Mesenchymal stem cell (in vitro differentiated cells and primary cell): ENCODE measurements around the gene ADPRHL1.
A peak's percentile ranks its signal among the peaks of the same experiment; 100 is the strongest.

Source experiments
- DNase-seq: peaks from one replicate; pipeline ENCODE4 v3.0.0-alpha.2; 2013
- H2AFZ ChIP-seq: one replicate; pipeline ENCODE4 v1.6.1; 2013; ENCODE audit warnings: low read depth, mild to moderate bottlenecking, control low read depth, inconsistent platforms, low read length, moderate library complexity
- H2AK5ac ChIP-seq: 2 replicates; pipeline ENCODE4 v1.6.1; 2013; ENCODE audit warnings: low read length, moderate library complexity, mild to moderate bottlenecking, inconsistent platforms; ENCODE audit not compliant: severe bottlenecking
- H2BK120ac ChIP-seq: one replicate; pipeline ENCODE4 v1.6.1; 2013; ENCODE audit warnings: low read depth, mild to moderate bottlenecking, inconsistent platforms, low read length, moderate library complexity
- H2BK12ac ChIP-seq, 2 experiments: one replicate each; pipeline ENCODE4 v1.6.1; 2013; ENCODE audit warnings: inconsistent platforms in 2 of 2, low read length in 2 of 2, mild to moderate bottlenecking in 2 of 2, moderate library complexity in 2 of 2, control low read depth in 1 of 2
- H2BK15ac ChIP-seq: one replicate; pipeline ENCODE4 v1.6.1; 2013; ENCODE audit warnings: mild to moderate bottlenecking, low read depth, inconsistent platforms; ENCODE audit not compliant: poor library complexity, severe bottlenecking
- H2BK5ac ChIP-seq: 2 replicates; pipeline ENCODE4 v1.6.1; 2013; ENCODE audit warnings: low read depth, mild to moderate bottlenecking, low read length, control low read depth, inconsistent platforms; ENCODE audit not compliant: poor library complexity, severe bottlenecking
- H3K14ac ChIP-seq, 2 experiments: one replicate each; pipeline ENCODE4 v1.6.1; 2013; ENCODE audit warnings: inconsistent platforms in 2 of 2, low read length in 2 of 2, control low read depth in 1 of 2, mild to moderate bottlenecking in 1 of 2, moderate library complexity in 1 of 2
- H3K18ac ChIP-seq, 2 experiments: one replicate each; pipeline ENCODE4 v1.6.1; 2013; ENCODE audit warnings: inconsistent platforms in 2 of 2, low read length in 2 of 2, control low read depth in 1 of 2, low read depth in 1 of 2, mild to moderate bottlenecking in 1 of 2
- H3K23ac ChIP-seq, 2 experiments: one replicate each; pipeline ENCODE4 v1.6.1; 2013; ENCODE audit warnings: inconsistent platforms in 2 of 2, low read length in 2 of 2, mild to moderate bottlenecking in 2 of 2, moderate library complexity in 2 of 2, control low read depth in 1 of 2
- H3K27ac ChIP-seq: 2 replicates; pipeline ENCODE4 v1.5.1; 2013; ENCODE audit warnings: mild to moderate bottlenecking, moderate library complexity, low read length, control low read depth, inconsistent platforms; ENCODE audit not compliant: poor library complexity, severe bottlenecking
- H3K27me3 ChIP-seq, 2 experiments: 2 replicates each; pipeline versions ENCODE4 v1.6.1 to v1.7.0; 2013; ENCODE audit warnings: low read length in 2 of 2, mild to moderate bottlenecking in 2 of 2, moderate library complexity in 2 of 2, control low read depth in 1 of 2, inconsistent platforms in 1 of 2; ENCODE audit not compliant: control insufficient read depth in 1 of 2, insufficient read depth in 1 of 2
- H3K36me3 ChIP-seq, 2 experiments: 2 replicates each; pipeline versions ENCODE4 v1.6.1 to v1.7.0; 2013; ENCODE audit warnings: low read length in 2 of 2, control low read depth in 1 of 2, inconsistent platforms in 1 of 2, low read depth in 1 of 2, mild to moderate bottlenecking in 1 of 2; ENCODE audit not compliant: insufficient read depth in 2 of 2, control insufficient read depth in 1 of 2
- H3K4ac ChIP-seq, 2 experiments: one replicate each; pipeline ENCODE4 v1.6.1; 2013; ENCODE audit warnings: inconsistent platforms in 2 of 2, low read length in 2 of 2, mild to moderate bottlenecking in 2 of 2, moderate library complexity in 2 of 2, control low read depth in 1 of 2, low read depth in 1 of 2
- H3K4me1 ChIP-seq: 2 replicates; pipeline ENCODE4 v1.6.1; 2013; ENCODE audit warnings: low read depth, low read length, control low read depth; ENCODE audit not compliant: control insufficient read depth, insufficient read depth
- H3K4me2 ChIP-seq: 2 replicates; pipeline ENCODE4 v1.6.1; 2013; ENCODE audit warnings: low read length, mild to moderate bottlenecking, inconsistent platforms; ENCODE audit not compliant: poor library complexity, severe bottlenecking
- H3K4me3 ChIP-seq, 2 experiments: 2 replicates each; pipeline versions ENCODE4 v1.5.1 to v1.7.0; 2013; ENCODE audit warnings: low read length in 2 of 2, mild to moderate bottlenecking in 2 of 2, control low read depth in 1 of 2, low read depth in 1 of 2; ENCODE audit not compliant: insufficient read depth in 1 of 2
- H3K79me1 ChIP-seq: replicated peaks from 2 replicates; pipeline ENCODE4 v1.6.1; 2013; ENCODE audit warnings: mild to moderate bottlenecking, control low read depth, low read length, inconsistent platforms; ENCODE audit not compliant: poor library complexity, severe bottlenecking
- H3K9ac ChIP-seq: 2 replicates; pipeline ENCODE4 v1.7.0; 2013; ENCODE audit warnings: mild to moderate bottlenecking, low read length, moderate library complexity
- H3K9me3 ChIP-seq: 2 replicates; pipeline ENCODE4 v1.7.0; 2013; ENCODE audit warnings: mild to moderate bottlenecking, low read length; ENCODE audit not compliant: control insufficient read depth
- H4K8ac ChIP-seq: one replicate; pipeline ENCODE4 v1.6.1; 2013; ENCODE audit warnings: inconsistent platforms, mild to moderate bottlenecking, low read length, moderate library complexity
- H4K91ac ChIP-seq: one replicate; pipeline ENCODE4 v1.6.1; 2013; ENCODE audit warnings: mild to moderate bottlenecking, low read length, inconsistent platforms
- WGBS: methylation state at CpG from one replicate; pipeline ENCODE4 v1.1.7; 2013; ENCODE audit warnings: mixed read lengths; 5-methylcytosine and 5-hydroxymethylcytosine counted together

Gene ADPRHL1

DNA sequence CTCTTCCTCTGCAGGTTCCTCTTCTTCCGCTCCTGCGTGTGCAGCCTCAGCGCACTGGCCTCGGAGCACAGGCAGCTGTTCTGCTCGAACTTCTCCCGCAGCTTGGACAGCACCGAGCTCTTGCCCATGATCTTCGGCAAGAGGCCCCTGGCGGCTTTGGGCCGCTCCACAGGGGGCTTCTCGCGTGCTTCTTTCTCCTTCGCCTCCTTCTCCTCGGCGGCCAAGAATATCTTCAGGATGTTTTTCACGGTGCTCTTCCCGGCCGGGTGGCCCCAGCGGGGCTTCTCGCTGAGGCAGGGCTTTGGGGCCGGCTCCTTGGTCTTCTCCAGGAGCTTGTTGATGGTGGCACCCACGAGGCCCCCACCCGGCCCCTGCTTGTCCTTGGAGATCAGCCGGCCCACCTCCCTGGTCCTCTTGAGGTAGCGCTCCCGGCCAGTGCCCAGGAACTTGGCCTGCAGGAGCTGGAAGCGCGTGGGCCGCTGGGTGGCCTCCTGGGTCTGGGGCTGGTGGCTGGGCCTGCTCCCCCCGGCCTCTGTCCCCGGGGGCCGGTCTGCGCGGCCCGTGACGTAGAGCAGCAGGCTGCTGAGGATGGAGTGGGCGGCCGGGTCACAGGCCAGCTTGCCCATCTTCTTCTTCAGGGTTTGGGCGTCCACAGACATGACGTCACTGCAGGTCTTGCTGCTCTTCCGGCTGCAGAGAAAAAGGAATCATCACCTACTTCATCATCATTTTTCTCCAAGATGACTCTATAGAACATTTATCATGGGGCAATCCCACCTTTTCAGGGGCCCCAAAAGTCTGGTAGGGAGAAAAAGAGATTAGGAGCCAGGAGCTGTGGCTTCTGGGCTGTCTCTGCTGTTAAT lies 45.5 kb downstream of the ADPRHL1 start:
- Histone ChIP-seq H2BK120ac (no peak overlapping the region), H3K4me3 (peak overlapping the region in 1 of 2 experiments; percentile 10), H3K4ac (no peak overlapping the region), H2BK12ac (no peak overlapping the region), H4K91ac (no peak overlapping the region), H3K9me3 (no peaks in the 10 kb centered on the region), H2AK5ac (no peak overlapping the region), H3K4me1 (peaks cover 23% of the 10 kb centered on the region), H3K27me3 (peaks cover 5 to 34% of the 10 kb centered on the region in 2 experiments), H2BK5ac (no peak overlapping the region), H3K9ac (no peak overlapping the region), H3K27ac (no peak overlapping the region), H3K4me2 (no peak overlapping the region), H4K8ac (no peak overlapping the region), H2BK15ac (no peak overlapping the region), H3K79me1 (no peaks in the 10 kb centered on the region), H3K14ac (no peak overlapping the region), H3K18ac (no peak overlapping the region), H2AFZ (no peak overlapping the region), H3K23ac (no peak overlapping the region), H3K36me3 (no peaks in the 10 kb centered on the region)
- DNase-seq = no peak
- WGBS = 92% methylated on average over 39 of the region's 41 CpGs

DNA sequence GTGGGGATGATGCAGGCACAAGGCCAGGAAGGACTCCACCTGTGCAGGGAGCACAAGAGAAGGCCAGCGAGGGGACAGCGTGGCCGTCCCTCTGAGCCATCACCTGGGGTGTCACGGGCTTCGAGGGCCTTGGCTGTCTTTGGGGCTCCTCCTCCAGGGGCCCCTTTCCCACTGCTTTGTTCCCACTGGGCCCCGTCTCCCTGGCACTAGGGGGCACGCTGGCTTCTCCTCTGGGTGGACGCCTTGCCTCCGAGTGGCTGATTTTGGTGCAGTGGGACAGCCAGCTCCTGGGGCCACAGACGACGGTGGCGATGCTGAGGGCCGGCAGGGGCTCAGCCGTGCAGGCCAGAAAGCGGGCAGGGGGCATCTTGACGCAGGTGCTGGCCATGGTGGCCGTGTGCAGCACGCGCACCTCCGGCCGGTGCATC lies 46.2 kb downstream of the ADPRHL1 start:
- H3K79me1 ChIP-seq = no peaks in the 10 kb centered on the region
- H3K9ac ChIP-seq = no peak overlapping the region
- H2AFZ ChIP-seq = no peak overlapping the region
- peaks cover 5 to 39% of the 10 kb centered on the region in 2 experiments for H3K27me3 ChIP-seq
- 93% methylated on average over 21 of the region's 21 CpGs for whole genome bisulfite sequencing
- H3K4me3 ChIP-seq = peak overlapping the region in 1 of 2 experiments; percentile 10
- no peak overlapping the region for H3K23ac ChIP-seq
- no peak overlapping the region for H4K8ac ChIP-seq
- H3K4me2 ChIP-seq = no peak overlapping the region
- no peak overlapping the region for H3K4ac ChIP-seq
- H2BK15ac ChIP-seq = no peak overlapping the region
- no peaks in the 10 kb centered on the region for H3K9me3 ChIP-seq
- H2BK12ac ChIP-seq = no peak overlapping the region
- H2AK5ac ChIP-seq = no peak overlapping the region
- no peak overlapping the region for H3K18ac ChIP-seq
- no peak overlapping the region for H2BK120ac ChIP-seq
- DNase-seq = no peak
- H4K91ac ChIP-seq = no peak overlapping the region
- peaks cover 23% of the 10 kb centered on the region for H3K4me1 ChIP-seq
- no peak overlapping the region for H2BK5ac ChIP-seq
- no peak overlapping the region for H3K27ac ChIP-seq
- no peaks in the 10 kb centered on the region for H3K36me3 ChIP-seq
- H3K14ac ChIP-seq = no peak overlapping the region

DNA sequence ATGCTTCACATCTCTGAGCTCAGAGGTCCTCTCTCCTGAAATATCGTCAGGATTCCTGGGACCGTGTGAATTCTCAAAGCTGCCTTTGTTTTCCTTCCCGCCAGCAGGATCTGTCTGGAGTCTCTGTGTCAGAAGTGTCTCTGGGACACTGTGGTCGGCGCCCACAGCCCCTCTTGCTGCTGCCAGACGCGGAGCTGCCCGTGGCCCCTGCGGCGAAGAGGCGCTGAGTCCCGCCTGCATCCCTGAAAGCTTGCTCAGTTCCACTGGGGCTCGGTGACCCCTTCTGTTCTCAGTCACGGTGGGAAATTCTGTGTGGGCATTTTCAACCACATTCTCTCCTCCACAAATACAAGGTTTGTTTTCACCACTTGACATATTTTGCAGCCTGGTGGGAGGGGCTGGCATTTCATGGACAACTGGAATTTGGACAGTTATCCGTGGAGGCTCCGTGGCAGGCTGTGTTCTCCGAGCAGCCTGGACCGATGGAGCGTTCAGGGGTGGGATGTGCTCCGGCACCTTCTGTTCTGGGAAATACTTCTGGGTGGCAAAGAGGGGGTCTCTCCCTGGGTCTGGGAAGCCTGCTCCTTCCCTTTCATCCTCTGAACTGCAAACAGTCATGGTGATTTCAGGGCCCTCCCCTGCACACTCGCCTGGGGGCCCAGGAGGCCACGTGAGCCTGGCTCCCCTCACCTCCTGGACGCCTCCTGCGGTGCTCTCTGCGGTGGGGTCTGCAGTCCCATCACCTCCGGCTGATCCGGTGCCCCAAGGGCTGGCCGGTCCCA lies 46.8 kb downstream of the ADPRHL1 start:
- H3K4me2 ChIP-seq = no peak overlapping the region
- no peak overlapping the region for H4K91ac ChIP-seq
- no peak overlapping the region for H3K4me3 ChIP-seq
- WGBS = 88% methylated on average over 23 of the region's 28 CpGs
- no peak overlapping the region for H3K14ac ChIP-seq
- no peak overlapping the region for H3K23ac ChIP-seq
- no peaks in the 10 kb centered on the region for H3K36me3 ChIP-seq
- no peak overlapping the region for H2AFZ ChIP-seq
- H2BK5ac ChIP-seq = no peak overlapping the region
- DNase-seq = no peak
- no peak overlapping the region for H4K8ac ChIP-seq
- H3K18ac ChIP-seq = no peak overlapping the region
- H3K9me3 ChIP-seq = no peaks in the 10 kb centered on the region
- no peak overlapping the region for H3K27ac ChIP-seq
- H3K9ac ChIP-seq = no peak overlapping the region
- no peak overlapping the region for H3K4ac ChIP-seq
- no peak overlapping the region for H2BK12ac ChIP-seq
- H3K4me1 ChIP-seq = peaks cover 19% of the 10 kb centered on the region
- no peak overlapping the region for H2BK15ac ChIP-seq
- no peaks in the 10 kb centered on the region for H3K79me1 ChIP-seq
- H2BK120ac ChIP-seq = no peak overlapping the region
- H2AK5ac ChIP-seq = no peak overlapping the region
- peaks cover 5 to 46% of the 10 kb centered on the region in 2 experiments for H3K27me3 ChIP-seq
